ENCODE results near the gene RPS6KC1. TPM values are rescaled to one million over a fixed set of nuclear protein-coding genes. Genes with fewer than 3 reads are reported as not detected.
A peak's percentile ranks its signal among the peaks of the same experiment; 100 is the strongest.

RPS6KC1 gene
- total and polyA plus RNA-seq, 9 of the 15 experiments (the other 6 are each of a cell fraction or from before 2014, with no cell fraction given), result 4.3 to 34.6 (median 20.9) TPM

- TF ChIP-seq TAL1 (IDR thresholded peaks at IDR 0.05) (0 out of 2 replicates have a peak, but pooled peaks have one; percentile 2), CSDE1 (IDR thresholded peaks at IDR 0.05) (no peak), FOXO4 (CRISPR knock-in tag; IDR thresholded peaks at IDR 0.05) (0 out of 2 replicates have a peak, but pooled peaks have one; percentile 73), PRDM10 (IDR thresholded peaks at IDR 0.05; ENCODE audit: partially characterized antibody) (peak; percentile 99), FOXP4 (CRISPR knock-in tag; IDR thresholded peaks at IDR 0.05; ENCODE audit: borderline replicate concordance) (no peak), MTA1 (IDR thresholded peaks at IDR 0.05; ENCODE audit: borderline replicate concordance) (0 out of 2 replicates have a peak, but pooled peaks have one; percentile 11), EHMT2 (IDR thresholded peaks at IDR 0.05) (no peak), REST (IDR thresholded peaks at IDR 0.05; ENCODE audit: borderline replicate concordance) (no peak), REST (CRISPR knock-in tag; IDR thresholded peaks at IDR 0.05; ENCODE audit: low read depth) (no peak), ZBTB17 (CRISPR knock-in tag; IDR thresholded peaks at IDR 0.05) (0 out of 2 replicates have a peak, but pooled peaks have one; percentile 52), MAFF (IDR thresholded peaks at IDR 0.05; ENCODE audit: low read length) (peak; percentile 28; the same call in 1 of the 2 replicates), NFRKB (IDR thresholded peaks at IDR 0.05; ENCODE audit: low read depth) (peak; percentile 85), POLR2B (IDR thresholded peaks at IDR 0.05; ENCODE audit: low read depth, partially characterized antibody) (peak; percentile 54), SIX5 (IDR thresholded peaks at IDR 0.05; ENCODE audit: borderline replicate concordance in 1 of 2, insufficient read depth in 1 of 2, low read depth in 1 of 2, low read length in 2 of 2) (no peak)
Measured at GRCh38 chr1:213050745-213051126, 305 bp upstream of the RPS6KC1 start (continued).

Measured in K562 (cell line).